LNCaP clone FGC (cell line): ENCODE results near the gene ZNF746.
A peak's percentile ranks its signal among the peaks of the same experiment; 100 is the strongest.

Source experiments
- DNase-seq: peaks from one replicate; pipeline ENCODE4 v3.0.0-alpha.2; 2011; ENCODE audit warnings: low read depth
- H3K4me3 ChIP-seq: 2 replicates; pipeline ENCODE4 v1.5.1; 2011; ENCODE audit warnings: mild to moderate bottlenecking, low read depth, low read length, control low read depth
- TF ChIP-seq, protein P1 (sequence below): IDR thresholded peaks from 2 replicates; pipeline ENCODE4 v1.5.1; 2012; ENCODE audit warnings: mild to moderate bottlenecking; ENCODE audit not compliant: control insufficient read depth, insufficient read depth; ENCODE audit errors: extremely low read depth

The ZNF746 gene

GRCh38 chr7:149493366-149493765 is 4.2 kb downstream of the ZNF746 start:
- TF ChIP-seq, protein P1, sequence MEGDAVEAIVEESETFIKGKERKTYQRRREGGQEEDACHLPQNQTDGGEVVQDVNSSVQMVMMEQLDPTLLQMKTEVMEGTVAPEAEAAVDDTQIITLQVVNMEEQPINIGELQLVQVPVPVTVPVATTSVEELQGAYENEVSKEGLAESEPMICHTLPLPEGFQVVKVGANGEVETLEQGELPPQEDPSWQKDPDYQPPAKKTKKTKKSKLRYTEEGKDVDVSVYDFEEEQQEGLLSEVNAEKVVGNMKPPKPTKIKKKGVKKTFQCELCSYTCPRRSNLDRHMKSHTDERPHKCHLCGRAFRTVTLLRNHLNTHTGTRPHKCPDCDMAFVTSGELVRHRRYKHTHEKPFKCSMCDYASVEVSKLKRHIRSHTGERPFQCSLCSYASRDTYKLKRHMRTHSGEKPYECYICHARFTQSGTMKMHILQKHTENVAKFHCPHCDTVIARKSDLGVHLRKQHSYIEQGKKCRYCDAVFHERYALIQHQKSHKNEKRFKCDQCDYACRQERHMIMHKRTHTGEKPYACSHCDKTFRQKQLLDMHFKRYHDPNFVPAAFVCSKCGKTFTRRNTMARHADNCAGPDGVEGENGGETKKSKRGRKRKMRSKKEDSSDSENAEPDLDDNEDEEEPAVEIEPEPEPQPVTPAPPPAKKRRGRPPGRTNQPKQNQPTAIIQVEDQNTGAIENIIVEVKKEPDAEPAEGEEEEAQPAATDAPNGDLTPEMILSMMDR, result no peak

GRCh38 chr7:149490083-149490760 is 7.4 kb downstream of the ZNF746 start:
- peak; percentile 62 for DNase-seq
- TF ChIP-seq, protein P1, result no peak

More at GRCh38 chr7:149493366-149493765, 4.2 kb downstream of the ZNF746 start:
- H3K4me3 ChIP-seq, result no peak overlapping the region
- no peak for DNase-seq

DNA sequence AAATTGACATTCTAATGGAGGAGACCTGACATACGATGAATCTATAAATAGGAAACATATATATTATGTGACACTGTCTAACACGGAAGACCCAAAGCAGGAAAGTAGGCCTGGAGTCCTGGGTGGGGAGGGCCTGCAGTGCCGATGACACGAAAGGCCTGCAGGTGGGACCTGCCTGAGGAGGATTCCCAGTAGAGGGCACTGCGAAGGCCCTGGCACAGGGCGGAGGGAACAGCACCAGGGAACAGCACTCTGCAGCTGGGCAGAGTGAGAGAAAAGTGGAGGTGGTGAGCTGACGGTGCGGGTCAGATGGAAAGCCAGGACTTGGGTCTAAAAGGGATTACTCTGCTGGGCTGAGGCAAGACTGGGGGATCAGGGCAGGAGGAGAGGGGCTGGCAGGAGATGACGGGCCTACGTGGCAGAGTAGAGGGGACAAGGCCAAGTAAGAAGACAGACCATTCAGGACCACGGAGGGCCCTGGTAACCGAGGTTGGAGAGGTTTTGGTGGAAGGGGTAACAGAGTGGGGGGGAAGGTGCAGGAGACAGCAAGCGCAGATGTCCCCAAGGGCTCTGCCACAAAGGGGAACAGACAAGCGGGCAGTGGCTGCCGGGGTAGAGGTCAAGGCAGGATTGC is 8.1 kb downstream of the ZNF746 start:
- DNase-seq, result no peak
- TF ChIP-seq, protein P1, result peak; percentile 64
- no peak overlapping the region for H3K4me3 ChIP-seq

More at GRCh38 chr7:149490083-149490760, 7.4 kb downstream of the ZNF746 start:
- H3K4me3 ChIP-seq, result no peak overlapping the region

DNA sequence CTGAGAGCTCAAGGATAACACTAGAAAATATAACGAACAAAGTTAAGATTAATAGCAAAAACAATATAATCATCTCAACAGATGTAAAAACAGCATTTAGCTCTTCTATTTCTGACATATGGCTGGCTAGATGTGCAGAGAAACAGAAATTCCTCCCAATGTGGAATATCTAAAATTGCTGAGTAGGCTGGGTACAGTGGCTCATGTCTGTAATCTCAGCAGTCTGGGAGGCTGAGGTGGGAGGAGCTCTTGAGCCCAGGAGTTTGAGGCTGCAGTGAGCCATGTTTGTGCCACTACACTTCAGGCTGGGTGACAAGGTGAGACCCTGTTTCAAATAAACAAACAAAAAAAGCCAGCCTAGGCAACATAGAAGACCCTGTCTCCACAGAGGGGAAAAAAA is 18.0 kb downstream of the ZNF746 start:
- H3K4me3 ChIP-seq, result no peak overlapping the region
- DNase-seq, result no peak
- TF ChIP-seq, protein P1, result no peak

DNA sequence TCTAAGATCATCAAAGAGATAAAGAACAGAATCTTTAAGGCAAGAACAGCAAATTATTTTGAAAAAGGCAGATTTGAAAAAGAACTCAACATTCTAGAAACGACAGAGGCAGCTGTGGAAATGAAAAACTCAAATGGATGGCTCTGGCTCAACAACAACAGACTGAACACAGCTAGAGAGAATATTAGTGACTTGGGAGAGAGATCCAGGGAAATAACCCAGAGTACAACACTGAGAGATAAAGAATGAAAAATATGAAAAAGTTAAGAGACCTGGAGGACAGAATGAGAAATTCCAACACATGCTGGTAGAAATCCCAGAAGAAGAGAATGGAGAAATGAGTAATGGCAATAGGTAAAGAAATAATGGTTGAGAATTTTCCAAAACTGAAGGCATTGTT is 18.9 kb downstream of the ZNF746 start:
- no peak for DNase-seq
- TF ChIP-seq, protein P1, result no peak
- H3K4me3 ChIP-seq, result no peak overlapping the region

DNA sequence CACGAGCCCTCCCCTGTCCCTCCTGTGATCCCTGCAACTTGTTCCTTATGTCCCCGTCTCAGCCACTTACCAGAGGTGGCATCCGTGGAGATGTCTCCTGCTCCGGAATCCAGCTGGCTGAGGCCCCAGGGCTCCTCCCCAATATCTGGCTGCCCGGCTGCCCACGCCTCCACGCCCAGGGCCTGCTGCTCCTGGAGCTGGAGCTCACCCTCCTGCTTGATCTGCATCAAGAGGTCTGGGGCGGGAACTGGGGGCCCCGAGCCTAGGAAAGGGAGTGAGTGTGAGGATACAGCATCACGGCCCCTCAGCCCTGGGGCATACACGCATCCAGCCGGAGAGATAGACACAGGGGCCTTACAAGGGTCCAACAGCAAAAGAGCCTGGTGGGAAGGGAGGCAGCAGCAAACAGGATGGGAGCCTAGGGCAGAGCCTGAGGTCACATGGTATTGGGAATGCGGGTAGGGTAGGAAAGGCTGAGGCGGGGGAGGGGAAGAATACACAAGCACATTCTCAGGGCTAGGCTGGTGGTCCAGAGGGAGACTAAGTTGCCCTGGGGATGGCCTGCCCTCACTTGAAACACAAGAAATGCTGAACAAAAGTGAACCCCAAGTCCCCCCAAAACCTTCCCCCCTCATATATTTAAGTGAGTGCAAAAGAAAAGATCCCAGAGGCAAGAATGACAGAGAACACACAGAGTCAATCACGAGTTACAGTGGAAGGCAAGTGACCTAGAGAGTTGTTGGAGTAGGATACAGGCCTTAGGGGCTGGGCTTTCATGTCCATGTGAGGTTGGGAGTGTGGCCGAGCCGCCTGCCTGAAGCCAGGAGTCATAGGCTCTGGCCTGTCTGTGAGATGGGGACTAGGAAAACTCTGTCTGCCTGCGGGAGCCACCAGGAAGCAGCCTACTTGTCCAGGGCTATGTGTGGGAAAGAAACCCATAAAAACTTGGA is 19.8 kb downstream of the ZNF746 start:
- H3K4me3 ChIP-seq, result no peak overlapping the region
- DNase-seq, result no peak
- TF ChIP-seq, protein P1, result no peak
